Activated T-helper 9 cell treated with anti-CD3 and anti-CD28 coated beads, Interleukin-2, amount 50 U/mL, for 16 hours (primary cell): ENCODE results near the gene ZFR.
"Not testable (repeated sequence)": the region's sequence is repeated elsewhere in the genome, so short reads cannot be mapped to it uniquely, and the experiment has no call there.

Experiments
- DNase-seq: peaks from one replicate; pipeline ENCODE4 v3.0.0-alpha.2; 2020; ENCODE audit warnings: low read depth

ZFR gene

DNA sequence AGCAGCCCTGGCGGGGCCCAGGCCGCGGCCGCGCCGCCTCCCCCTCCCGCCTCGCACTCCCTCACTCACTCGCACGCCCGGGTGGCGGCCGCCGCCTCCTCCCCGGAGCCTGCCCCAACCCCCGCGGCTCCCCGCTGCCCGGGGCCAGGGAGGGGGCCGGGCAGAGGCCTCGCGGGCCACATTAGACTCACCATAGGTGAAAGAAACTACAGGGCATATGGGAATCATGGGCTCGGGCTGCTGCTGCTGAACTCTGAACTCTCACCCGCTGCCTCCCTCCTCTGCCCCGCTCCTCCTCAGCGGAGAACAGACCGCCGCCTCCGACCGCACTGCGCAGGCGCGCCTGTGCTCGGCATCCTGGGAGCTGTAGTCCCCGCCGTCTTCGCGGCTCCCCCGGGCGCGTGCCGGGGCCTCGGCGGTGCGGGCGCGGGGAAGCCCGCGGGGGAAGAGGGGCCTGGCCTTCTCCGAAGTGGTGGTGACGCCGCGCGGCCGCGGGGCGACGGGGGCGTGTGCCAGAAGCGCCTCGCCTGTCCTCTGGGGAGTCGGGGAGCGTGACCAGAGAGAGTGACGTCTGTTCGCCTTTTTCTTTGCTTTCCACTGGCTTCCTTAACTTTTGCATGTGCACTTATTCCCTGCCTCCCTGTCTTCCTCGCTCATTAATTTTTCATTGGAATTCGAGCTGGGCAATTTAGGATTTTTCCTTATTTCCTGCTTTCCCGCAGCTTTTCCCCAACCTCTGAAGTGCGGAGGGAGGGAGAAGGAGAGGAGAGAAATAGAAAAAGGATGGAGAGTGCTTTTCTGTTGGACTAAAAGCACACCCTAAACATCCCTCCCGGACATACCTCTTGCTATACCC, at the start of gene ZFR:
Gene ZFR, minus strand, starts transcription at position 310 of the 856 bp plus-strand sequence. Its CDS starts 82 bp downstream, at position 228.
- peak; percentile 89 for DNase-seq

DNA sequence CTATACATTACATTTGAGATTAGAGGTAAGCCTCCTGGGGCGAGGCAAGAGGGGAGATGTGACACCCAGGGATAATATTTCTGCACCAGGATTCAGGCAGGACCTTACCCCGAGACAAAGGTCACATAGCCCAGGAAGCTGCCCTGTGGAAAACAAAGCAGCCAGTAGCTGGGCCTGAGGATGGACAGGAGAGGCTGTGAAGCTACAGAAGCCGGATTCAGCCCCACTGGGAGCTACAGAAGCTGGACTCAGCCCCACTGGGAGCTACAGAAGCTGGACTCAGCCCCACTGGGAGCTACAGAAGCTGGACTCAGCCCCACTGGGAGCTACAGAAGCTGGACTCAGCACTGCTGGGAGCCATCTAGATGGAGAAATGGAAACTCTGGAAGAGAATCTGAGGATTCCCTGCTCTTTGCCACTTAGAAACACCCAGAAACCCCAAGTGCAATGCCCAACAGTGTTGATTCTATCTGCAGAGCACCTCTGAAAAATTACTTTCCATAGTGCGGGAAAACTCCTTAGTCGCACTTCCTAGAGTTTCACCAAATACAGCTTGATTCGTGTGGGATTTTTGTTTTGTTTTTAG, 46.5 kb upstream of the ZFR start:
- no peak for DNase-seq

DNA sequence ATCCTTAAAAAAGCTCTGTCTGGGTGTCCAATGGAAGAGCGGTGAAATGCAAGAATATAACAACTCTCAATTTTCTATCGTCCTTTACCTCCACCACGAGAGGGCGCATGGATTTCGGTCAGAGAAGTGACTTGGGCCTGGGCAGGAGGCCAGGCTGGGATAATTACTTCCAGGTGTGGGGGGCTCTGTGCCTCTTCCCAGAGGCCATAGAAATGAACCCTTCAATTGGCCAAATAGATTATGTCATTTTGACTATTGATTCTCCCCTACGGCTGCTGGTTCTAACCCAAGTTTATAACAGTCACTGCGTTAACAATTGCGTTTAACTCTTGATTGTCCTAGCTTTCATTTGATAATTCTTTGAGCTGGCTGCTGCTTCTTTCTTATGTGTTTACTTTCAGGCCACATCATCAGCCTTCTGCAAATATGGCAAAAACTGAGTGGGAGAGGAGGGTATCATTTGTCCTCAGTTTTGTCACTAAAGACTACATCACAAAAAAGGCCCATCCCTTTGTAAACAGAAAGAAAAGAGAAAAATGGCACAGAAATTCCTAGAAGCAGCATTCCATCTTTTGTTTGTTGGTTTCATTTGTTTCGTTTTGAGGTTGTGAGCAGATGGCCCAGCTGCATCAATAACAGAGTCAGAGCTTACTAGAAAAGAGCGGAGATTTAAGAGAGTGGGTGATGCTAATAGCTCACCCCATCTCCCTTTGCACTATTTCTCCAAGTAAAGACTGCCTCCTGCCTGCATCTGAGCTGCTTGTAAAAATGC, 45.4 kb upstream of the ZFR start:
- DNase-seq = peak; percentile 56

DNA sequence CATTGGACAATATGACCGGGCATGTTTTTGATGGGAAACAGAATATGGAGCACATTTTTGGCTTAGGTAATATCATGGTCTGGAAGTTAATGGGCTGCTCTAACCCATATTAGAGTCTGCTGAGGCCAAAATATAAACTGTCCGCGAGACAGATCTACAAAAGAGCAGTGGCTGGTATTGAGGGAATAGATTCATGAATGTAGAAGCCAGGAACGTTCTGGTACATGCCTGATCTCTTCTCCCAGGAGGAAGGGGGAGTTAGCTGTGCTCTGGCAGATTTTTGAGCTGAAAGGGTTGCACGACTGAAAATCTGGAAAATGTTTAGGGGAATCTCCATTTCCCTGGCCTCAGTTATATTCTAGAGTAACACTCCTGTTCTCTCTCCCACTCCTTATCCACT, 42.9 kb upstream of the ZFR start:
- no peak for DNase-seq

DNA sequence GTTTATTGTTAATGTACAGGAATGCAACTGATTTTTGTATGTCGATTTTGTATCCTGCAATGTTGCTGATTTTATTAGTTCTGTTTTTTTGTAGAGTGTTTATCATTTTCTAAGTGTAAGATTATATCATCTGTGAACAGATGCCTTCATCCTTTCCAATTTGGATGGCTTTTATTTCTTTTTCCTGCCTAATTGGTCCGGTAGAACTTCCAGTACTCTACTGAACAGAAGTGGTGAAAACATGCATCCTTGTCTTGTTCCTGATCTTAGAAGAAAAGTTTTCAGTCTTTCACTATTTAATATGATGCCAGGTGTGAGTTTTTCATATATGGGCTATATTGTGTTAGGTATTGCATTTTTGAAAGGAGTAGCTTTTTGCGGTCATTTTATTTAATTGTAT, 42.5 kb upstream of the ZFR start:
- no peak for DNase-seq

DNA sequence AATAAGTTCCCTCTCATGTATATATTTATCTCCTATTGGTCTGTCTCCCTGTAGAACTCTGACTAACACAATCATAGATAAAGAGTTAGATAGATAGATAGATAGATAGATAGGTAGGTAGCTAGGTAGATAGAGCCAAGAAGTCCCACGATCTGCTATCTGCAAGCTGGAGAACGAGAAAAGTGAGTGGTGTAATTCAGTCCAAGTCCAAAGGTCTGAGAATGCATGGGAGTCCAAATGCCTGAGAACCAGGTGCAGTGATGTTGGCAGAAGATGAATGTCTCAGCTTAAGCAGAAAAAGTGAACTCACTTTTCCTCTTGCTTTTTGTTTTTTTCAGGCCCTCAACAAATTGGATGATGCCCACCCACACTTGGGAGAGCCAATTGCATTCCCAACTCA, 37.7 kb upstream of the ZFR start:
- DNase-seq = no peak

DNA sequence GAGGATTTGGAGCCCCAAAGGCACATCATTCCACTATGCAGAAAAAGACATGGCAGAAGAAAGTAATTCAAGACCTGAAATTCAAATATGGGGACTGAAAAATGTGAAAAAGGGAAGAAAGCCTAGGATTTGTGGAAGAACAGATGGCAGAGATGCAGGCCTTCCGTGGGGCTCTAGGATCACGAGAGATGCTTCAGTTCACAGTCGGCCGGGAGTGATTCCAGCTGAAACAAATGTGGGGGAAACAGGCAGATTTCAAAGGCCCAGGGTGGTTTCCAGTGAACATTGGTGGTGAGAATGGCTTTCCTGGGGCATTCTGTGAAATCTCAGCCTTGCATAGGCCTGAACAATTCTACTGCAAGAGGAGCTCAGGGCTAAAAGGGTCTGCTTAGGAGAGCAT, 34.6 kb upstream of the ZFR start:
- DNase-seq = no peak

DNA sequence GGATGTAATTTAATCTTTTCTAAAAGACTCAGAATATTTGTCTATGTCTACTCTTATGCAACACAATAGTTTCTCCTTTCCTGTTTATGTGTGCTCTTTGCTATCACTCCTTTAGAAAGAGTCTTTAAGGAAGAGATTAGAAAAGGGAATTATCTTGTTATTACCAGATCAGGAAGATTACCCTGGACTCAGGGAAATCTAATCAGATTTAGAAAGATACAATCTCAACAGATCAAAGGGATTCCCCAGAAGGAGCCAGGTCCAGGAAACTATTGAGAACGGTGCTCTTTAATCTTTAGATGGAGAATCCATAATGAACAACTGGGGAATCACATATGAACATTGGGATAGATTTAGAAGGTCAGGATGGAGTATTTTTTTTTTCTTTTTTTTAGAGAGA, 32.4 kb upstream of the ZFR start:
- DNase-seq = no peak

DNA sequence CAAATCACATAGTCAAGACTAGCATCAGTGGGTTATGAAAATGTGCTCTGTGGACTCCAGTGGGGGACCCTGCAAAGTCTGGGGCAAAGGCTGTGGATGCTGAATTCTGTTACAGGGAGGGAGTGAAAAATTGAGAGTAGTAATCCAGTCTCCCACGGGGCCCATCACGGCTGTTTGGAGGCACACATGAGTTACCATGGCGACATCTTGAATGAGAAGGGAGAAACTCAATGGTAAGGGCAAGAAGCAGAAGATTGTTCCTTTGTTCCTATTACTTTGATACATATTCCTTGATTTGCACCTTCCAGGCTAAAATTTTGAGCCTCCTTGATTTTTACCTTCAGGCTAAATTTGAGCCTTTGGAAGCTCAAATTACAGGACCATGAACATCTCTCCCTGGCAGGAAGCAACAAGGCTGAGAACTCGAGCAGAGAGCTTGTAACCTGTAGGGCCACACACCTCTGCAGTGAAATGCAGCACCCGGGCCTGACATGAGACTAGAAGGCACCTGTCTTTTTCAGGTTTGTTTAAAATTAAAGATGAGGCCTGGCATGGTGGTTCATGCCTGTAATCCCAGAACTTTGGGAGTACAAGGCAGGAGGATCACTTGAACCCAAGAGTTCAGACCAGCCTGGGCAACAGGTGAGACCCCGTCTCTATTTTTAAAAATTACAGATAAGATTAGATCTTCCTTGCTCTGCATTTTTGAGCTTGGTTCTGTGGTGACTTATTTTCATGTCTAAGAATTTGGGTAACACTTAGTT, 31.0 kb upstream of the ZFR start:
- DNase-seq = no peak

DNA sequence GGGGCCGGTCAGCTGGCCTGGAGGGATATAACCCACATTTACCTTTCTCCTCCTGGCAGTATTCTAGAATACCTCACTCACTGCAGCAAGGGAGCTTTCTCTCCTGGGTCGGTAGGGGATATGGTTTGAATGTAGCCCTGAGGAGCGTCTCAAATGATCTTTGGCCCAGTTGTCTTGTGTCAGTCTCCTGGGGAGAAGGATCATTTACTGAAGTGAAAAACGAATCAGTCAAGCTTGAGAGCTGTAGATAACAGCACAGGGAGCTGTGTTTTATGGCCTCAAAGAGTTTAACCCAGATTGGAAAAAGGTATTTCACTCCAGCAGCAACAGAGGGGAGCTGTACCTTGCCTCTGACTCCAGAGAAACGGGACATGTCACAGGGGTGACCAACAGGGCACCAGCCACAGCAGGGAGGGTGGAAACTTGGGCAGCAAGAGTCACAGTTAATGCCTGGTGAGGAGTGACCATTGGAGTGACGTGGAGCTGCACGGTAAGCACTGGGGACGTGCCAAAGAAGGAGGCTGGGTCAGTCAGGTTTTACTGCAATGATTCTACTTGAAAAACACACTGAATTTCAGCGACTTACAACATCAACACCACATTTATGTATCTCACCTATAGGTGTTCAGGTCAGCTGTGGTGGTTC, 29.8 kb upstream of the ZFR start:
- no peak for DNase-seq

DNA sequence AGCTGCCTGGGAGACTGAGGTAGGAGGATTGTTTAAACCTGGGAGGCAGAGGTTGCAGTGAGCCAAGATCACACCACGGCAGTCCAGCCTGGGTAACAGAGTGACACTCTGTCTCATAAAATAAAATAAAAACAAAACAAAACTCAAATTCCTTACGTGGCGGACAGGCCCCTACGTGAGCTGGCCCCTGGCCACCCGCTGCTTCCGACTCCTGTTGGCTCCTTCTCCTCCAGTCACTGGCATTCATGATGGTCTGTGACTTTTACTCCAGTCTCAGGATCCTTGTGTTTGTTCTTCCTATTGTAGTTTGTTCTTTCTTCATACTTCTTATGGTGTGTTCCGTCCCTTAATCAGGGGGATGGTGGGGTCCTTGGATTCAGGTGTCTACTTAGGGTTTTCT, 28.5 kb upstream of the ZFR start:
- no peak for DNase-seq

DNA sequence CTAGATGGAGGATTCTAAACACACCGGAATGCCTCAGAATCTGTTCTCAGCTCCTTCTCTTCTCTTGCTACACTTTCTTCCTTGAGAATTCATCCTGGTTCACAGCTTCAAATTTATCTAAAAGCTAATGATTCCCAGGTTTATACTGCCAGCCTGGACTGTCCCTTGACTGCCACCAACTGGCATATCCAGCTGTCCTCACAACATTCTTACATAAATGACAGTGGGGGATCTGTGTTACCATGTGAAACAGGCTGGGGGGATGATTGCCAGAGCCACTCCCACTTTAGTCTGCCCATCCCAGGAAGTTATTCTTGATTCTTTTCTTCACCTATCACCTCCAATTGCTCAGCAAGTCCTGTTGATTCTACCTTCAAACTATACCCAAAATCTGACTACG, 27.2 kb upstream of the ZFR start:
- DNase-seq = no peak

DNA sequence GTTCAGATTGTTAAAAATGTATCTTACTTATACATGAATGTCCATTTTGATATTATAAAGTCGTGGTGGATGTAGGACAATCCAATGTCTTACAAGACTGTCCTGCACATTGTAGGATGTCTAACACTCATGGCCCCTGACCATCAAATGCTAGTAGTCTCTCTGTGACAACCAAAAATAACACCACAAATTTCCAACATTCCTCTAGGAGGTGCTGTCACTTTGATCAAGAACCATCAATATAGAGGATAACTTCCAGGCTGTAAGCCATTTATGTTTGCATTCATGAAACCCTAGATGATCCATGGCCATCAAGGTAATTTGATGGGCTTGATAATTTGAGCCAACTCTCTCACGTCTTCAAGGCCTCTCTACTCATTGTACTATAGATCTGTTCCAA, 20.5 kb upstream of the ZFR start:
- DNase-seq = no peak

DNA sequence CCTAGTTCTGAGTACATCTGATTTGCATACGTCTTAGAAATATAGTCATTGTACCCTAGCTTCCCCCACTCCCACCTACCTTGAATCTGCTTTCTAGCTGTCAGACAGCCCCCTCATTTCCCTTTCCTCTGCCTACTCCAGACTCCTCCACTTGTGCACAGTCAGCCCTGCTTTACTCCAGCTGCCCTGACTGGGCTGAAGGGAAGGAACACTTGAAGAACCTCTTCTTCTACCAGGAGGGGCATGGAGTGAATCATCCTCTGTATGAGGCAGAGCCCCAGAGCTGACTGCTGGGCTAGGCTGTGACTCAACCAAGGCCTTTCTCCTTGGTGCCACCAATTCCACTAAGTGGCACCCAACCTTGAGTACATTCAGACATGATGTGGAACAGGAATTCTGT, 18.1 kb upstream of the ZFR start:
- DNase-seq = peak; percentile 2

DNA sequence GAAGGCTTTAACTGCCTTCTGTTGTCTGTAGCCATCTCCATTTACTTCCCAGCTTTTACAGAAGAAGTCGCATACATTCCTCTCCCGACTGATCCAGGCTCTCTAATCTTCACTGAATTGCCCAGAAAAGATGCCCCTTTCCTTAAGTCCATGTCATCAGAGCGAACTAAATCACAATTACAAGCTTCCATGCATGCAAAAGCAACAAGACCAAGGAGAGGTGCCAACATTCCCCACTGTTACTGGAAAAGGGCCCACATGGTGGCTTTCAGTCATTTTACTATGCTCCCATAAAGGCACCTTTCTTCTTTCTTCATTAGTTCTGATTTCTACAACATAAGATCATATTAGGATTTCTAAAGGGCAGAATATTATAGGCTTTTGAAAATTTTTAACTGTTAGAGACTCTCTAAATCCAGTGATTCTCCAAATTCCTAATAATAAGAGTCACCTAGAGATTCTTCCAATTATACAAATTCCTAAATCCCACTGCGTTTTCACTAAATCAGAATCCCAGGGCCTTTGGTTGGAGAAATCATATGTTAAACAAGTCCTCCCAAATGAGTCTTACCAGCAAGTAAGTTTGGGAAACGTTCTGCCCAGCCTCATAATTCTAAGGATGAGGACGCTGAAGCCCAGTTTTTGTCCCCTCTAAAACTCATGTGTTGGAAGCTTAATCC, 17.0 kb upstream of the ZFR start:
- no peak for DNase-seq

DNA sequence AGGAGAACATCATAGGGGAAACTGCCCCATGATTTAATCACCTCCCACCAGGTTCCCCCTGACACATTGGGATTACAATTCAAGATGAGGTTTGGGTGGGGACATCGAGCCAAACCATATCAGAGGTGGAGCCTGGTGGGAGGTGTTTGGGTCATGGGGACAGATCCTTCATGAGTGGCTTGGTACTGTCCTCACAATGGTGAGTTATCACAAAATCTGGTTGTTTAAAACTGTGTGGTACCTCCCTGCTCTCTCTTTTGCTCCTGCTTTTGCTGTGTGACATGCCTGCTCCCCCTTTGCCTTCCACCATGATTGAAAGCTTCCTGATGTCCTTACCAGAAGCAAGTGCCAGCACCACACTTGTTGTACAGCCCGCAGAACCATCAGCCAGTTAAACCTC, 16.2 kb upstream of the ZFR start:
- DNase-seq = no peak

DNA sequence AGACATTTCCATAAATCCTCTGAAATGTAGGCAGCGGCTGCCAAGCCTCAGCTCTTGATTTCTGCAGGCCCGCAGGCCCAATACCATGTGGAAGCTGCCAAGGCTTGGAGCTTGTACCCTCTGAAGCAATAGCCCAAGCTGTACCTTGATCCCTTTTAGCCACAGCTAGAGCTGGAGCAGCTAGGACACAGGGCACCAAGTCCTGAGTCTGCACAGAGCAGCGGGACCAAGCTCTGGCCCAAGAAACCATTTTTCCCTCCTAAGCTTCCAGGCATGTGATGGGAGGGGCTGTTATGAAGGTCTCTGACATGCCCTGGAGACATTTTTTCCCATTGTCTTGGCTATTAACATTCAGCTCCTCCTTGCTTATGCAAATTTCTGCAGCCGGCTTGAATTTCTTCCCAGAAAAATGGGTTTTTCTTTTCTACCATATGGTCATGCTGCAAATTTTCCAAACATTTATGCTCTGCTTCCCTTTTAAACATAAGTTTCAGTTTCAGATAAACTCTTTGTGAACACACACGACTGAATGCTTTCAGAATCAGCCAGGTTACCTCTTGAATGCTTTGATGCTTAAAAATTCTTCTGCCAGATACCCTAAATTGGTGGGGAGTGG, 14.4 kb upstream of the ZFR start:
- no peak for DNase-seq

DNA sequence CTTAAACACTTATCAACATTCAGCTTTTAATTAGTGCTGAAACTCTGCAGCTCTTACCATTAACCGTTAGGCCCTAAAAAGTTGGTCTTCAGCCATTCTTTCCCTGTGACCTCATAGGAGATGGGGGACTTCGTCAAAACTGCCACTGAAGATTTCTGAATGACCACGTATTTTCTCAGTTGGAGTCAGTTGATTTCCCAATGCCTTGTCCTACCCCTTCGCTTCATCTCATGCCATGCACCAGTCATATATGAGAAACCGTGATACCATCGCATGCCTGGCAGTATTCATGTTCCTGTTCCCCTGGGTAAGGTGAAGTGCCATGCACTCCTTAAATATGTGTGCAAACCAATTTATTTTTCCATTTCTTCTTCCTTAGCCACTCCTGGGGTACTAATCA, 10.8 kb upstream of the ZFR start:
- DNase-seq = no peak

DNA sequence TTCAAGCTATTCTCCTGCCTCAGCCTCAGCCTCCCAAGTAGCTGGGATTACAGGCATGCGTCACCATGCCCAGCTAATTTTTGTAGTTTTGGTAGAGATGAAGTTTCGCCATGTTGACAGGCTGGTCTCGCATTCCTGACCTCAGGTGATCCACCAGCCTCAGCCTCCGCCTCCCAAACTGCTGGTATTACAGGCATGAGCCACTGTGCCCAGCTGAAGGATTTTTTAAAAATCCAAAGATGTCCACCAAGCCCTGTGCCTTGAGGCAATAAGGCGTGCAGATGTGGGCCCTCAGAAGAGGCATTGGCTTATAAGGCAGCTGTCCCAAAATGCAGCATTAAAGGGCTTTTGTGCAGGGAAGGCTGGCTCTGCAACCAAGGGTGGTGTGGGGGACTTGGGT, 10.3 kb upstream of the ZFR start:
- no peak for DNase-seq

DNA sequence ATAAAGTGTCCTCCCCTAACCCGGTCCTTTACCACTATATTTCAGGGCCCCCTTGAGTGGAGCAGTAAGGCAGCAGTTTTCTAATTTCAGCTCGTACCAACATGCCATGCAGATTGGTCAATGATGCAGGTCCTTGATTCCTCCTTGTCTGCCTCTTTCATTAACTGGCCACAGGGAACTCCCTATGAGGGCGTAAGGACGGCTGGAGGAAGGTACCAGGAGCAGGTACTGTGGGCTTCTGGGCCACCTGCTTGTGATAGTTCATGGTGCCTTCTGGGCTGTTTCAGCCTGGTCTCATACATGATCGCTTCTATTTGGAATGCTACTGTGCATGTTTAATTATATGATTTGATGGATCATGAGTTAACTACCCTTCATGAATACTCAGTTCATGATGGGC, 9.4 kb upstream of the ZFR start:
- DNase-seq = no peak

DNA sequence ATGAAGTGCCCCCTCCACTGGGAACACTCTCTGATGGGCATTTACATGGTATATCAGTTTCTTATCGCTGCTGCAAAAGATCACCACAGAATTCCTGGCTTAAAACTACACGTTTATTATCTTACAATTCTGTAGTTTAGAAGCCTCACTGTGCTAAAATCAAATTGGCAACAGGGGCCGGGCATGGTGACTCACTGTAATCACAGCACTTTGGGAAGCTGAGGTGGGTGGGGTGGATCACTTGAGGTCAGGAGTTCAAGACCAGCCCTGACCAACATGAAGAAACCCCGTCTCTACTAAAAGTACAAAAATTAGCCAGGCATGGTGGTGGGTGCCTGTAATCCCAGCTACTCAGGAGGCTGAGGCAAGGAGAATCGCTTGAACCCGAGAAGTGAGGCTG, 7.8 kb upstream of the ZFR start:
- not testable (repeated sequence) for DNase-seq
